SK-N-MC (cell line): ENCODE measurements around the gene CYFIP2.

Experiments
- EZH2 ChIP-seq: fragments of 200-600 bp; sonication (generic); IDR thresholded peaks from one replicate; pipeline ENCODE4 v1.6.1; 2017; ENCODE audit warnings: antibody characterized with exemption
- POLR2AphosphoS5 ChIP-seq: IDR thresholded peaks from 2 replicates; pipeline ENCODE4 v1.6.1; 2012; ENCODE audit warnings: mild to moderate bottlenecking, low read depth, low read length, borderline replicate concordance

GRCh38 chr5:157371655-157372471 is 105.9 kb downstream of the CYFIP2 start:
- TF ChIP-seq POLR2AphosphoS5 (no peak), EZH2 (no peak)
